ENCODE results near the gene HTR4.
"Not testable (repeated sequence)": the region's sequence is repeated elsewhere in the genome, so short reads cannot be mapped to it uniquely, and the experiment has no call there.

HTR4 gene

GRCh38 chr5:148474025-148474511 lies 180.3 kb downstream of the HTR4 start:
- DNase-seq (ENCODE audit: low spot score): no peak

- no peak for DNase-seq (ENCODE audit: low spot score)
These were observed 182.9 kb downstream of the HTR4 start for GRCh38 chr5:148471379-148471778.

GRCh38 chr5:148469501-148469935 lies 184.8 kb downstream of the HTR4 start:
- no peak for DNase-seq (ENCODE audit: low spot score)

- not testable (repeated sequence) for DNase-seq (ENCODE audit: low spot score)
These were observed 185.6 kb downstream of the HTR4 start for GRCh38 chr5:148468746-148469145.

- no peak for DNase-seq (ENCODE audit: low spot score)
These were observed 186.4 kb downstream of the HTR4 start for GRCh38 chr5:148467958-148468357.

- DNase-seq (ENCODE audit: low spot score): no peak
These were observed 188.1 kb downstream of the HTR4 start for GRCh38 chr5:148466236-148466580.

GRCh38 chr5:148465381-148466235 lies 188.7 kb downstream of the HTR4 start:
- DNase-seq (ENCODE audit: low spot score): no peak

- no peak for DNase-seq (ENCODE audit: low spot score)
These were observed 194.7 kb downstream of the HTR4 start for GRCh38 chr5:148459669-148460068.

- DNase-seq (ENCODE audit: low spot score): no peak
These were observed 196.1 kb downstream of the HTR4 start for GRCh38 chr5:148458036-148458888.

- no peak for DNase-seq (ENCODE audit: low spot score)
These were observed 197.1 kb downstream of the HTR4 start for GRCh38 chr5:148457183-148457620.

- DNase-seq (ENCODE audit: low spot score): no peak
These were observed 199.1 kb downstream of the HTR4 start for GRCh38 chr5:148455185-148455584.

GRCh38 chr5:148454576-148454975 lies 199.8 kb downstream of the HTR4 start:
- no peak for DNase-seq (ENCODE audit: low spot score)

GRCh38 chr5:148452499-148453193 lies 201.7 kb downstream of the HTR4 start:
- DNase-seq (ENCODE audit: low spot score): no peak

- no peak for DNase-seq (ENCODE audit: low spot score)
These were observed 207.7 kb downstream of the HTR4 start for GRCh38 chr5:148446611-148447010.

GRCh38 chr5:148445578-148445977 lies 208.7 kb downstream of the HTR4 start:
- no peak for DNase-seq (ENCODE audit: low spot score)

GRCh38 chr5:148443998-148444397 lies 210.3 kb downstream of the HTR4 start:
- DNase-seq (ENCODE audit: low spot score): peak; percentile 58

GRCh38 chr5:148443241-148443640 lies 211.1 kb downstream of the HTR4 start:
- DNase-seq (ENCODE audit: low spot score): no peak

- DNase-seq (ENCODE audit: low spot score): no peak
These were observed 215.4 kb downstream of the HTR4 start for GRCh38 chr5:148438933-148439332.

- DNase-seq (ENCODE audit: low spot score): no peak
These were observed 217.1 kb downstream of the HTR4 start for GRCh38 chr5:148437249-148437648.

GRCh38 chr5:148436029-148436428 lies 218.3 kb downstream of the HTR4 start:
- DNase-seq (ENCODE audit: low spot score): no peak

GRCh38 chr5:148433826-148434225 lies 220.5 kb downstream of the HTR4 start:
- no peak for DNase-seq (ENCODE audit: low spot score)

Measured in activated CD4-positive, alpha-beta T cell treated with anti-CD3 and anti-CD28 coated beads, Interleukin-2, Interleukin-4, amounts not matched to agents 100 ng/mL and 50 ng/mL, durations not matched to agents 16 hours and 8 hours (primary cell).